ENCODE data around the gene DARS1.

DNA sequence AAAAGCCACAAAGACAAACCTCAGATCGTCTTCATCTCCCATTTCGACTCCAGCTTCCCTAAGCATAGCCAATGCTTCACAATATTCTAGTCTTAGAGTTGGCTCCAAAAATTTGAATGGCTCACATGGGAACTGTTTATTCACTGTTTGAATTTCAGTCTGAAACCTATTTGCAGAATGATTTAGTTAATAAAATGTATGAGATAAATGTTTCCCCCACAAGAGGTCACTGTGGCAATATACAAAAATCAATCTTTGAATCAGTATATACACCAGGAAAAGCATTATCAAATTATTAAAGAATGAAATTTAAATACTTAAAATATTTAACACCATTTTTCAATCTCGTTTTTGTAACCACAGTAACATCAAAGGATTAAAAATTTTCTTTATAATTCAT, 69.2 kb downstream of the DARS1 start:
- TF ChIP-seq YY1 (IDR thresholded peaks at IDR 0.05; ENCODE audit: insufficient read depth, insufficient read length) (no peak), SUZ12 (IDR thresholded peaks at IDR 0.05; ENCODE audit: extremely low read depth, insufficient read depth, insufficient read length) (no peak), ZNF274 (IDR thresholded peaks at IDR 0.05; ENCODE audit: low read depth, low read length) (no peak)
